Measurements from ENCODE around the gene HSD17B3. TPM values are rescaled to one million over a fixed set of nuclear protein-coding genes. Genes with fewer than 3 reads are reported as not detected.

The HSD17B3 gene
- total and polyA plus RNA-seq, 2 donors (not counting 1 experiment from before 2014, with no cell fraction given) = not detected

DNA sequence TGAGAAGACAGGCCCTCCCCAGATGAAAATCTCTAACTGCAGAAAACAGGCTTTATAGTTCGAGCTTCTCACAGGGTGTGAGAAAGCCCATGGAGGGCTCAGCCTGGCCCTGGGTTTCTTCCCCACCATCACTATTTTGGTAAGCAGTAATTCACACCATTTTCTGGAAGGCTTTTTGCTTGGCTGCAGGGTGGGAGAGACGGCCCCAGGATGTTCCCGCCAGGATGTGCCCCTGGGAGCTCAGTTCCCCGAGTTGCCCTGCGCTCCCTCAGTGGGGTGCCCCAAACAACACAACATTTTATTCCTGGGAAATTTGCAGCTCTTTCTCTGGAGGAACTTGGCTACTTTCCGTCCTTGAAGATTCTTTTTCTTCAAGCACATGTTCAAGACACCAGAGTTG lies 100.8 kb downstream of the HSD17B3 start:
- Mint-ChIP-seq H3K4me3 (no peak overlapping the region), H3K27ac (no peak overlapping the region), H3K4me1 (no peaks in the 10 kb centered on the region), H3K9me3 (ENCODE audit: insufficient read depth) (no peaks in the 10 kb centered on the region), H3K27me3 (peaks cover 23% of the 10 kb centered on the region)
- H3K79me2 ChIP-seq (ENCODE audit: control insufficient read depth, insufficient read depth, low read length) = no peaks in the 10 kb centered on the region
- no peak overlapping the region for H3K27ac ChIP-seq (ENCODE audit: low read length in 2 of 2)
- DNase-seq (no peak), ATAC-seq (ENCODE audit: low read depth) (no peak)
- no peak overlapping the region for H3K9ac ChIP-seq (ENCODE audit: low read length)
- H2AFZ ChIP-seq (ENCODE audit: insufficient read depth, low read depth, low read length, poor library complexity, severe bottlenecking) = no peak overlapping the region
- no peak overlapping the region for H3K4me3 ChIP-seq (ENCODE audit: control extremely low read depth in 1 of 5, extremely low read depth in 1 of 5, insufficient read depth in 1 of 5, low read depth in 2 of 5, low read length in 4 of 5)
- no peaks in the 10 kb centered on the region for H3K4me1 ChIP-seq (ENCODE audit: control insufficient read depth in 2 of 2, insufficient read depth in 2 of 2, low read length in 2 of 2)
- H3K4me2 ChIP-seq (replicated peaks; ENCODE audit: low read depth, low read length, poor library complexity, severe bottlenecking) = no peak overlapping the region
- no peaks in the 10 kb centered on the region for H4K20me1 ChIP-seq (ENCODE audit: control insufficient read depth, insufficient read depth, low read length, poor library complexity, severe bottlenecking)
- ChIA-PET POLR2A (no interaction called here), CTCF (no interaction called here)
- intact Hi-C loops (cut with micrococcal nuclease) = no loop called here
- peaks cover 0 to 3% (median 0%) of the 10 kb centered on the region in 3 donors for H3K9me3 ChIP-seq (ENCODE audit: control extremely low read depth in 1 of 3, control insufficient read depth in 2 of 3, insufficient read depth in 1 of 3, low read length in 2 of 3)
- TF ChIP-seq, protein P1, sequence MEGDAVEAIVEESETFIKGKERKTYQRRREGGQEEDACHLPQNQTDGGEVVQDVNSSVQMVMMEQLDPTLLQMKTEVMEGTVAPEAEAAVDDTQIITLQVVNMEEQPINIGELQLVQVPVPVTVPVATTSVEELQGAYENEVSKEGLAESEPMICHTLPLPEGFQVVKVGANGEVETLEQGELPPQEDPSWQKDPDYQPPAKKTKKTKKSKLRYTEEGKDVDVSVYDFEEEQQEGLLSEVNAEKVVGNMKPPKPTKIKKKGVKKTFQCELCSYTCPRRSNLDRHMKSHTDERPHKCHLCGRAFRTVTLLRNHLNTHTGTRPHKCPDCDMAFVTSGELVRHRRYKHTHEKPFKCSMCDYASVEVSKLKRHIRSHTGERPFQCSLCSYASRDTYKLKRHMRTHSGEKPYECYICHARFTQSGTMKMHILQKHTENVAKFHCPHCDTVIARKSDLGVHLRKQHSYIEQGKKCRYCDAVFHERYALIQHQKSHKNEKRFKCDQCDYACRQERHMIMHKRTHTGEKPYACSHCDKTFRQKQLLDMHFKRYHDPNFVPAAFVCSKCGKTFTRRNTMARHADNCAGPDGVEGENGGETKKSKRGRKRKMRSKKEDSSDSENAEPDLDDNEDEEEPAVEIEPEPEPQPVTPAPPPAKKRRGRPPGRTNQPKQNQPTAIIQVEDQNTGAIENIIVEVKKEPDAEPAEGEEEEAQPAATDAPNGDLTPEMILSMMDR (IDR thresholded peaks at IDR 0.05) = no peak
- no peak for TF ChIP-seq EZH2 (IDR thresholded peaks at IDR 0.05; ENCODE audit: borderline replicate concordance, insufficient read depth, low read depth, low read length, poor library complexity, severe bottlenecking)
- 90% methylated on average over 5 of the region's 6 CpGs for WGBS (ENCODE audit: insufficient coverage)
- H3K27me3 ChIP-seq (replicated peaks in 1 of 4; ENCODE audit: control extremely low read depth in 1 of 4, control insufficient read depth in 3 of 4, insufficient read depth in 4 of 4, low read length in 3 of 4) = no peaks in the 10 kb centered on the region
- H3K36me3 ChIP-seq (replicated peaks in 1 of 2; ENCODE audit: control extremely low read depth in 1 of 2, control insufficient read depth in 1 of 2, extremely low read depth in 1 of 2, insufficient read depth in 2 of 2, low read length in 1 of 2) = no peaks in the 10 kb centered on the region

DNA sequence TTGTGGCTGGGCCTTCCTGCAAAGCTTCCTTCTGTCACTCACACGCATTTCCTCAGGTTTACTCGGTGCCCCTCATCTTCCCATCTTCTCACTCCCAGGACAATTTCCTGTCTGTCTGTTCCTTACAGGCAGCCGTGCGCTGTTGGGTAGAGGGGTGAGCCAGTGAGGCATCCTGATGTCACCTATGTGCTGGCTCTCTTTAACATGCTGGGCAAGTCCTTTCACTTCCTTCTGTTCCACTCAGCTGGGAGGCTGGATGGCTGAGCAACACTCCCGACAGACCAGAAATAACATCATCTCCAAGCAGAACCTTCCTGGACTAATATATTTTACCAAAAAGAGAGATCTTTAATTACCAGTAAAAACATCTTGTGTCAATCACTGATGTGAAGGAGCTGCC lies 103.0 kb downstream of the HSD17B3 start:
- no peaks in the 10 kb centered on the region for H3K4me1 ChIP-seq (ENCODE audit: control insufficient read depth in 2 of 2, insufficient read depth in 2 of 2, low read length in 2 of 2)
- H3K9me3 Mint-ChIP-seq (ENCODE audit: insufficient read depth) = no peaks in the 10 kb centered on the region
- no peaks in the 10 kb centered on the region for H3K79me2 ChIP-seq (ENCODE audit: control insufficient read depth, insufficient read depth, low read length)
- H3K36me3 ChIP-seq (replicated peaks in 1 of 2; ENCODE audit: control extremely low read depth in 1 of 2, control insufficient read depth in 1 of 2, extremely low read depth in 1 of 2, insufficient read depth in 2 of 2, low read length in 1 of 2) = no peaks in the 10 kb centered on the region
- H3K27ac Mint-ChIP-seq = no peak overlapping the region
- no peak overlapping the region for H3K4me3 ChIP-seq (ENCODE audit: control extremely low read depth in 1 of 5, extremely low read depth in 1 of 5, insufficient read depth in 1 of 5, low read depth in 2 of 5, low read length in 4 of 5)
- H3K27ac ChIP-seq (ENCODE audit: low read length in 2 of 2) = no peak overlapping the region
- peaks cover 30% of the 10 kb centered on the region for H3K27me3 Mint-ChIP-seq
- no peaks in the 10 kb centered on the region for H3K9me3 ChIP-seq (ENCODE audit: control extremely low read depth in 1 of 3, control insufficient read depth in 2 of 3, insufficient read depth in 1 of 3, low read length in 2 of 3)
- H3K4me2 ChIP-seq (replicated peaks; ENCODE audit: low read depth, low read length, poor library complexity, severe bottlenecking) = no peak overlapping the region
- H3K4me1 Mint-ChIP-seq = no peaks in the 10 kb centered on the region
- intact Hi-C loops (cut with micrococcal nuclease) = no loop called here
- WGBS (ENCODE audit: insufficient coverage) = no CpG with 5 or more reads among the region's 5 CpGs
- CTCF ChIA-PET = no interaction called here
- H4K20me1 ChIP-seq (ENCODE audit: control insufficient read depth, insufficient read depth, low read length, poor library complexity, severe bottlenecking) = no peaks in the 10 kb centered on the region
- peaks cover 0 to 7% (median 0%) of the 10 kb centered on the region in 4 experiments for H3K27me3 ChIP-seq (replicated peaks in 1 of 4; ENCODE audit: control extremely low read depth in 1 of 4, control insufficient read depth in 3 of 4, insufficient read depth in 4 of 4, low read length in 3 of 4)
- no peak overlapping the region for H3K9ac ChIP-seq (ENCODE audit: low read length)
- TF ChIP-seq EZH2 (IDR thresholded peaks at IDR 0.05; ENCODE audit: borderline replicate concordance, insufficient read depth, low read depth, low read length, poor library complexity, severe bottlenecking) = no peak
- TF ChIP-seq, protein P1 (IDR thresholded peaks at IDR 0.05) = no peak
- POLR2A ChIA-PET = no interaction called here
- H2AFZ ChIP-seq (ENCODE audit: insufficient read depth, low read depth, low read length, poor library complexity, severe bottlenecking) = no peak overlapping the region
- no peak overlapping the region for H3K4me3 Mint-ChIP-seq
- DNase-seq = no peak
- ATAC-seq (ENCODE audit: low read depth) = no peak

All from B cell (primary cell).